ENCODE measurements around the gene EHF.

Gene EHF

GRCh38 chr11:34619062-34619516 lies 1.8 kb upstream of the EHF start (continued):
- TF ChIP-seq POU6F1 (CRISPR knock-in tag; IDR thresholded peaks at IDR 0.05; ENCODE audit: borderline replicate concordance, low read depth): no peak
- no peak for TF ChIP-seq SNAI2 (CRISPR knock-in tag; IDR thresholded peaks at IDR 0.05)
- no peak for TF ChIP-seq RARB (CRISPR knock-in tag; IDR thresholded peaks at IDR 0.05)
- TF ChIP-seq ZFP3 (CRISPR knock-in tag; IDR thresholded peaks at IDR 0.05): no peak
- TF ChIP-seq ZNF70 (CRISPR knock-in tag; IDR thresholded peaks at IDR 0.05): no peak
- no peak for TF ChIP-seq TCF4 (CRISPR knock-in tag; IDR thresholded peaks at IDR 0.05; ENCODE audit: borderline replicate concordance)
- TF ChIP-seq ZFP30 (CRISPR knock-in tag; IDR thresholded peaks at IDR 0.05): no peak
- TF ChIP-seq ZNF8 (CRISPR knock-in tag; IDR thresholded peaks at IDR 0.05): no peak
- TF ChIP-seq PPARA (CRISPR knock-in tag; IDR thresholded peaks at IDR 0.05; ENCODE audit: borderline replicate concordance): no peak
- TF ChIP-seq ZC3H10 (CRISPR knock-in tag; IDR thresholded peaks at IDR 0.05): no peak

DNA sequence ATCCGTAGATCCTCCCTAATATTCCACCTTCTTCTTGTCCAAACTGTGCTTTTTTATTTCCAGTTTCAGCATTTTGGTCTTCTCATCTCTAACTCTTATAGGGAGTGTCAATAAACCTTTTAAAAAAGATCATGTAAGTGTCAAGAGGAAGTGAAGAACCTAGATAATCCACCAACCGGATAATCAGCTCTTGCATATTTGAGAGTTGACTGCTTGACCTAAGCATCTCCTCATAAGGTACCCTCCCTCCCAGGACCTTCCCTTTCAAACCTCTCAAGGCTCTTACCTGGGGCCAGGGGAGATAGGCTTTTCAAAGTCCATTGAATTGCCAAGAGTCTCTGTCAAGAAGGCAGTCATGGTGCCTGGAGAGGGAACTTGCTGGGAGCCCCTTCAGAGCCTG lies 691 bp upstream of the EHF start:
- no peak for TF ChIP-seq ZNF8 (CRISPR knock-in tag; IDR thresholded peaks at IDR 0.05)
- TF ChIP-seq ISL1 (CRISPR knock-in tag; IDR thresholded peaks at IDR 0.05): no peak
- TF ChIP-seq, protein P1, sequence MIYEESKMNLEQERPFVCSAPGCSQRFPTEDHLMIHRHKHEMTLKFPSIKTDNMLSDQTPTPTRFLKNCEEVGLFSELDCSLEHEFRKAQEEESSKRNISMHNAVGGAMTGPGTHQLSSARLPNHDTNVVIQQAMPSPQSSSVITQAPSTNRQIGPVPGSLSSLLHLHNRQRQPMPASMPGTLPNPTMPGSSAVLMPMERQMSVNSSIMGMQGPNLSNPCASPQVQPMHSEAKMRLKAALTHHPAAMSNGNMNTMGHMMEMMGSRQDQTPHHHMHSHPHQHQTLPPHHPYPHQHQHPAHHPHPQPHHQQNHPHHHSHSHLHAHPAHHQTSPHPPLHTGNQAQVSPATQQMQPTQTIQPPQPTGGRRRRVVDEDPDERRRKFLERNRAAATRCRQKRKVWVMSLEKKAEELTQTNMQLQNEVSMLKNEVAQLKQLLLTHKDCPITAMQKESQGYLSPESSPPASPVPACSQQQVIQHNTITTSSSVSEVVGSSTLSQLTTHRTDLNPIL (CRISPR knock-in tag; IDR thresholded peaks at IDR 0.05; ENCODE audit: low read depth): no peak
- TF ChIP-seq BACH2 (CRISPR knock-in tag; IDR thresholded peaks at IDR 0.05; ENCODE audit: borderline replicate concordance): no peak
- no peak for TF ChIP-seq ESRRG (CRISPR knock-in tag; IDR thresholded peaks at IDR 0.05)
- no peak for TF ChIP-seq GLIS3 (CRISPR knock-in tag; IDR thresholded peaks at IDR 0.05)
- no peak for TF ChIP-seq PPARA (CRISPR knock-in tag; IDR thresholded peaks at IDR 0.05; ENCODE audit: borderline replicate concordance)
- no peak for TF ChIP-seq OSR1 (CRISPR knock-in tag; IDR thresholded peaks at IDR 0.05)
- TF ChIP-seq ZFP3 (CRISPR knock-in tag; IDR thresholded peaks at IDR 0.05): no peak
- no peak for TF ChIP-seq TOX (CRISPR knock-in tag; IDR thresholded peaks at IDR 0.05; ENCODE audit: borderline replicate concordance)
- TF ChIP-seq ZC3H10 (CRISPR knock-in tag; IDR thresholded peaks at IDR 0.05): no peak
- TF ChIP-seq CSDC2 (CRISPR knock-in tag; IDR thresholded peaks at IDR 0.05): no peak
- TF ChIP-seq TCF4 (CRISPR knock-in tag; IDR thresholded peaks at IDR 0.05; ENCODE audit: borderline replicate concordance): no peak
- no peak for TF ChIP-seq ZNF70 (CRISPR knock-in tag; IDR thresholded peaks at IDR 0.05)
- TF ChIP-seq ZNF565 (CRISPR knock-in tag; conservative IDR thresholded peaks at IDR 0.05; ENCODE audit: low read depth): no peak
- no peak for TF ChIP-seq ZFP30 (CRISPR knock-in tag; IDR thresholded peaks at IDR 0.05)
- no peak for TF ChIP-seq PATZ1 (CRISPR knock-in tag; IDR thresholded peaks at IDR 0.05; ENCODE audit: borderline replicate concordance)
- no peak for ATAC-seq

DNA sequence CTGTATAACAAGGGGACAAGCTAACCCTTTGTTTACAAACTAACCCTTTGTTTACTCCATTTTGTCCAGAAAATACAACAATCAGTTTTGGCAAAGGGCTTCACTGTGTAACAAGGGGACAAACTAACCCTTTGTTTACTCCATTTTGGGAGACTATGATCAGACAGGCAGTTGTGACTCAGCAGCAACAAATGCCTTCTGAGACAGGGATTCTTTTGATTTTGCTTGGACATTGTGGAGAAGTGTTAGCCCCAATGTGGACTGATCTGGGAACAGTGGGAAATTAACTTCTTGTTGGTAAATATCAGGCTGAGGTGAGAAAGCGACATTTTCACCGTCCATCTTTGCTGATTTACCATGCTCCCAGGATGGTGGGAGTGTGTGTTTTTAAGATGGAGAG lies 983 bp downstream of the EHF start:
- no peak for ATAC-seq
- TF ChIP-seq CSDC2 (CRISPR knock-in tag; IDR thresholded peaks at IDR 0.05) (no peak), ZFP3 (CRISPR knock-in tag; IDR thresholded peaks at IDR 0.05) (no peak), ISL1 (CRISPR knock-in tag; IDR thresholded peaks at IDR 0.05) (no peak)

GRCh38 chr11:34623463-34623862 lies 2.6 kb downstream of the EHF start:
- TF ChIP-seq TCF4 (CRISPR knock-in tag; IDR thresholded peaks at IDR 0.05; ENCODE audit: borderline replicate concordance) (no peak), GLIS3 (CRISPR knock-in tag; IDR thresholded peaks at IDR 0.05) (no peak), CSDC2 (CRISPR knock-in tag; IDR thresholded peaks at IDR 0.05) (no peak)
- no peak for ATAC-seq

GRCh38 chr11:34624069-34624468 lies 3.2 kb downstream of the EHF start:
- no peak for ATAC-seq
- TF ChIP-seq TOX (CRISPR knock-in tag; IDR thresholded peaks at IDR 0.05; ENCODE audit: borderline replicate concordance) (no peak), CSRNP3 (CRISPR knock-in tag; IDR thresholded peaks at IDR 0.05) (no peak), PATZ1 (CRISPR knock-in tag; IDR thresholded peaks at IDR 0.05; ENCODE audit: borderline replicate concordance) (no peak), BACH2 (CRISPR knock-in tag; IDR thresholded peaks at IDR 0.05; ENCODE audit: borderline replicate concordance) (no peak), CSDC2 (CRISPR knock-in tag; IDR thresholded peaks at IDR 0.05) (no peak), ISL1 (CRISPR knock-in tag; IDR thresholded peaks at IDR 0.05) (no peak)
- TF ChIP-seq, protein P2, sequence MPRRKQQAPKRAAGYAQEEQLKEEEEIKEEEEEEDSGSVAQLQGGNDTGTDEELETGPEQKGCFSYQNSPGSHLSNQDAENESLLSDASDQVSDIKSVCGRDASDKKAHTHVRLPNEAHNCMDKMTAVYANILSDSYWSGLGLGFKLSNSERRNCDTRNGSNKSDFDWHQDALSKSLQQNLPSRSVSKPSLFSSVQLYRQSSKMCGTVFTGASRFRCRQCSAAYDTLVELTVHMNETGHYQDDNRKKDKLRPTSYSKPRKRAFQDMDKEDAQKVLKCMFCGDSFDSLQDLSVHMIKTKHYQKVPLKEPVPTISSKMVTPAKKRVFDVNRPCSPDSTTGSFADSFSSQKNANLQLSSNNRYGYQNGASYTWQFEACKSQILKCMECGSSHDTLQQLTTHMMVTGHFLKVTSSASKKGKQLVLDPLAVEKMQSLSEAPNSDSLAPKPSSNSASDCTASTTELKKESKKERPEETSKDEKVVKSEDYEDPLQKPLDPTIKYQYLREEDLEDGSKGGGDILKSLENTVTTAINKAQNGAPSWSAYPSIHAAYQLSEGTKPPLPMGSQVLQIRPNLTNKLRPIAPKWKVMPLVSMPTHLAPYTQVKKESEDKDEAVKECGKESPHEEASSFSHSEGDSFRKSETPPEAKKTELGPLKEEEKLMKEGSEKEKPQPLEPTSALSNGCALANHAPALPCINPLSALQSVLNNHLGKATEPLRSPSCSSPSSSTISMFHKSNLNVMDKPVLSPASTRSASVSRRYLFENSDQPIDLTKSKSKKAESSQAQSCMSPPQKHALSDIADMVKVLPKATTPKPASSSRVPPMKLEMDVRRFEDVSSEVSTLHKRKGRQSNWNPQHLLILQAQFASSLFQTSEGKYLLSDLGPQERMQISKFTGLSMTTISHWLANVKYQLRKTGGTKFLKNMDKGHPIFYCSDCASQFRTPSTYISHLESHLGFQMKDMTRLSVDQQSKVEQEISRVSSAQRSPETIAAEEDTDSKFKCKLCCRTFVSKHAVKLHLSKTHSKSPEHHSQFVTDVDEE (CRISPR knock-in tag; IDR thresholded peaks at IDR 0.05): no peak
